ENCODE measurements around the gene LCE1E.

LCE1E gene

DNA sequence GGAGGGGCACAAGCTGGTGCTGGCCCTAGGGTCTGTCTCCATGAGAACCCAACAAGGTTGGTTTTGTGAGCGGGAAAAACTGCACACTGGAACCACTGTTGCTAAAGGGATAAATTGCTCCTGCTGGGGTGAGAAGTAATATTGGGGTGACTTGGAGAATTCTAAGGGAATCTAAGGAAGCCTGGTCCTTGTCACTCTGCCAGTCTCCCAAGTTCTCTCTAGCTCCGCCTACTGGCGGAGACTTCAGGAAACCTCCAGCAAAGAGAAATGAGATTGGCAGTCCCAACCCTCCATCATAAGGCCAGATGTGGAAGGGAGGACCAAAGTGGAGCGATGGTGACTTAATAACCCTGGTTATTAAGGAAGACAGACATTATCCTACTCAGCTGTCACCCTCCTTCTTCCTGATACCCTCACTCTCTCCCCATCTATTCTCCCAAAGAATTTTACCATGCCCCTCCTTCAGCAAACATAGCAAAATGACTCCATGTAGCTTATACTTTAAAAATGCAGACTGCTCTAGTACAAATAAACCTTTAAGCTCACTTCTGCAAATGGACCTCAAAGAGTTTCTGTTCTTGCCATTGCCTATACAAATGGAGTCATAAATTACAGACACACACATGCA is 8.4 kb upstream of the LCE1E start:
- DNase-seq (ENCODE audit: low read depth in 2 of 2): no peak

- no peak for DNase-seq (ENCODE audit: low read depth in 2 of 2)
These were observed 3.0 kb upstream of the LCE1E start for GRCh38 chr1:152783095-152783494.

- no peak for DNase-seq (ENCODE audit: low read depth in 2 of 2)
These were observed 9.6 kb downstream of the LCE1E start for GRCh38 chr1:152795686-152796085.

DNA sequence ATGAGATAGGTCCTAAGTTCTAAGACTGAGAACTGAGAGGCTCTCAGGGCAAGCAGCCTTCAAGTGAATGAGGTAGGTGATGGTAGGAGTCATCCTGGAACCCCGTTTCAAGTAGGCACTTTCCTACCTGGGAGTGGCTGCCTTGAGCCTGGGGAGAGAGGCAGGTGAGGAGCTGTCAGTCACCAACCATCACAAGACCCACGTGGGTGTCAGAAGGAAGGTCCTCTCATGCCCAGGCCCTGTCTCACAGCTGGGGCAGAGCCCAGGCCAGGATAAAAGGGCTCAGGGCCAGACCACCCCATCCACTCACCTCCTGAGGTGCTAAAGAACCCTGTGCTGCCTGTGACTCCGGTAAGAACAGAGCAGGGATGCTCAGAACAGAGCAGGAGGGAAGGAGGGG is 10.4 kb downstream of the LCE1E start, which contains the start of gene LCE1D:
Gene LCE1D (plus strand): TSS at position 301 of the 400 bp plus-strand sequence. CDS start 1,074 bp downstream, outside the sequence.
- DNase-seq (ENCODE audit: low read depth in 2 of 2): no peak

DNA sequence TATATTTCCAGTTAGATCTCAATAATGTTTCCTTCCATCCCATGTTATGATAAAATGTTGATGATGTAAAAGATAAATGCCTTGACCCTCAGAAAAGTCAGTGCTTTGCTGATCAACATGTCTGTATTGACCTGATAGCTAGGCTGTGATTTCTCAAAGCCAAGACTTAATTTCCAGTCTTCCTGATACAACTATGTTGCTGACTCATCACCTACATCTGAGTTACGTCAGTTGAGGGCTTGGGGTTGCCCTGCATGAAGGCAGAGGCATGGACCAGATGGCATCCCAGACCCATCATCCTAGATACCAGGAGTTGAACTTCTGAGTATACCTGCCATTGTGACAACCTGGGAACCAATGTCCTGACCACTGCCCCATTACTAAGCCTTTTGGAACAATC is 15.3 kb downstream of the LCE1E start:
- DNase-seq (ENCODE audit: low read depth in 2 of 2): no peak

DNA sequence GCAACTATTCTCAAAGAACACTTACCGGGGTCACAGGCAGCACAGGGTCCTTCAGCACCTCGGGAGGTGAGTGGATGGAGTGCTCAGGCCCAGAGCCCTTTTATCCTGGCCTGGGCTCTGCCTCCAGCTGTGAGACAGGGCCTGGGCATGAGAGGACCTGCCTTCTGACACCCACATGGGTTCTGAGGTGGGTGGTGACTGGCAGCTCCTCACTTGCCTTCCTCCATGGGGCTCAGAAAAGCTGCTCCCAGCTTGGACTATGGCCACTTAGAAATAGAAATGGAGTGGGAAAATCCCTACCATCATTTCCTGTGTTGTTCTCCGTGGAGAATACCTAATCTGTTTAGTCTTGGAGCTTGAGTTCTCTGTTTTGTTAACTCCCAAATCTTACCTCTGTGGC is 20.5 kb downstream of the LCE1E start, which contains the start of gene LCE1C:
Gene LCE1C (minus strand): TSS at position 76 of the 400 bp plus-strand sequence. CDS start 1,173 bp downstream, outside the sequence.
- no peak for DNase-seq (ENCODE audit: low read depth in 2 of 2)

DNA sequence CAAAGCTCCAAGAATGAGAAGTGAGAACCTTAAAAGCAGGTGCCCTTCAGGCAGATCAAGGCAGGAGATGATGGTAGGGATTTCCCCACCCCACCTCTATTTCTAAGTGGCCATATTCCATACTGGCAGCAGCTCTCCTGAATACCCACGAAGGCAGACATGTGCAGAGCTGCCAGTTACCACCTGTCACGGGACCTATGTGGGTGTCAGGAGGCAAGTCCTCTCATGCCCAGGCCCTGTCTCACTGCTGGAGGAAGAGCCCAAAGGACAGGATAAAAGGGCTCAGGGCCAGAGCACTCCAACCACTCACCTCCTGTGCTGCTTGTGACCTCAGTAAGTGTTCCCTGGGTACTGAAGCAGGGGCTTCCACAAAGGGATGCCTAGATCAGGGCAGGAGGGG is 25.0 kb downstream of the LCE1E start:
- DNase-seq (ENCODE audit: low read depth in 2 of 2): no peak

DNA sequence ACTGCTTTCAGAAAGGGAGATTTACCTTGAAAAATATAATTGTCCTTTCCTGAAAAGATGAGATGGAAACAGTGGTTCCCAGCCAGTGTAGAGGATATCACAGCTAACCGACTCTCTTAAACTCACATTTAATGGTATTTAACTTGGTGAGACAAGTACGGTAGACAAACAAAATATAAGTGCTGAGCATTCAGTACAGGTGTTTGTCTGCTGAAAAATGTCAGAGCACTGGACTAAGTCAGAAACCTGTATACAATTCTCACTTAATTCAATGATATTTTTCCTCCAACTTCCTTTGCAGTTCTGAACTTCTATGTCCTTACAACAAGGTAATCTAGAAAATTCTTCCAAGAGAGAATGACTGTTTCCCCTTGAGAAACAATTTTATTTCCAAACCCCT is 25.6 kb downstream of the LCE1E start, which contains the start of gene LCE1B:
Gene LCE1B (plus strand): TSS at position 301 of the 400 bp plus-strand sequence. CDS start 476 bp downstream, outside the sequence.
- no peak for DNase-seq (ENCODE audit: low read depth in 2 of 2)

DNA sequence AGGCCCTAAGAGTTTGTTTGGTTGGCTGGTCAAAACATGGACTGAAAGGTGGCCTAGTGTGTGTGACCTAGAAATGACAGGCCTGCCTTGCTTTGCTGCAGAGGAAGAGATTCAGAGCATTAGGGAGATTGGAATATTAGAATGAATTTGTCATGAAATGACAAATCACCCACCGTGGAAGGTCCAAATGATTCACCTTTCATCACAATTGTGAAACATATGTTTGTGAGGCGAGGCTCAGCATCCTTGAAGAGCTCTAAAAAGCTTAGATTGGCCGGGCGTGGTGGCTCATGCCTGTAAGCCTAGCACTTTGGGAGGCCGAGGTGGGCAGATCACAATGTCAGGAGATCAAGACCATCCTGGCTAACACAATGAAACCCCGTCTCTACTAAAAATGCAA is 31.3 kb downstream of the LCE1E start:
- no peak for DNase-seq (ENCODE audit: low read depth in 2 of 2)

DNA sequence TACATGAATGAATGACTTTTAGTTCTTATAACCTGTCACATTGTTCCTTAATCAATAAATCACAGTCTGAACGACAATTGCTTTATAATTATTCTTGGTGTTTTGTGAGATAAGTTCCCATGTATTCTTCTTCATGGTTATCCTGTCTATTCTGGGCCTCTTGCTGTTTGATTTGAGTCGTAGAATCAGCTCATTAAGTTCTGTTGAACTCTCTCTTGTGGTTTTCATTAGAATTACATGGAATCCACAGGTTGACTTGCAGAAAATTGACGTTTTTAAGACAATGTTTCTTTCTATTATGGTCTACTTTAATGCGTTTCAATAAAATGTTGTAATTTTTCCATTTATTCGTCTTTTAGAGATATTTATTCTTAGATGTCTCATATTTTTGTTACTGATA is 37.2 kb downstream of the LCE1E start:
- no peak for DNase-seq (ENCODE audit: low read depth in 2 of 2)

GRCh38 chr1:152824964-152825363 is 38.9 kb downstream of the LCE1E start:
- DNase-seq (ENCODE audit: low read depth in 2 of 2): no peak

DNA sequence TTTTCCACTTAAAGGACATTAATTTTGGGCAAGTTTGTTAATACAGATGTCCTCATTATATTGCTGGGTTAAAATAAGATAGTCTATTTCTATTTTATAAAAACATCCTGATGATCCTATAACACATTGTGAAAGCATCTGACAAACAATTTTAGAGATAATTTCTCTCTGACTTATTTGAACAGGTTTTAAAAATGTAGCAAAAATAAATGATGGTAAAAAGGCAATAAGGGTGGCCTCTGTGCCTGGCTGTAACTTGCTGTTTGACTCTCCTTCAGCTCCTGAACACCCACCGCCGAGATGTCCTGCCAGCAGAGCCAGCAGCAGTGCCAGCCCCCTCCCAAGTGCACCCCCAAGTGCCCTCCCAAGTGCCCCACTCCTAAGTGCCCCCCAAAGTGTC is 41.1 kb downstream of the LCE1E start, which contains the start of gene LCE1A:
Gene LCE1A (plus strand): TSS at position 301 of the 400 bp plus-strand sequence. CDS start 0 bp downstream, at position 301.
- no peak for DNase-seq (ENCODE audit: low read depth in 2 of 2)

- no peak for DNase-seq (ENCODE audit: low read depth in 2 of 2)
These were observed 50.8 kb downstream of the LCE1E start for GRCh38 chr1:152836870-152837269.

All from stimulated activated CD8-positive, alpha-beta memory T cell treated with anti-CD3 and anti-CD28 coated beads, Interleukin-7, amount 100 ng/mL, for 4 hours (primary cell).